Brain pericyte (primary cell): ENCODE measurements around the gene CD6.

ENCODE experiments used
- DNase-seq: peaks from one replicate; pipeline ENCODE4 v3.0.0-alpha.2; 2012; ENCODE audit warnings: low read depth, low spot score

The CD6 gene

DNA sequence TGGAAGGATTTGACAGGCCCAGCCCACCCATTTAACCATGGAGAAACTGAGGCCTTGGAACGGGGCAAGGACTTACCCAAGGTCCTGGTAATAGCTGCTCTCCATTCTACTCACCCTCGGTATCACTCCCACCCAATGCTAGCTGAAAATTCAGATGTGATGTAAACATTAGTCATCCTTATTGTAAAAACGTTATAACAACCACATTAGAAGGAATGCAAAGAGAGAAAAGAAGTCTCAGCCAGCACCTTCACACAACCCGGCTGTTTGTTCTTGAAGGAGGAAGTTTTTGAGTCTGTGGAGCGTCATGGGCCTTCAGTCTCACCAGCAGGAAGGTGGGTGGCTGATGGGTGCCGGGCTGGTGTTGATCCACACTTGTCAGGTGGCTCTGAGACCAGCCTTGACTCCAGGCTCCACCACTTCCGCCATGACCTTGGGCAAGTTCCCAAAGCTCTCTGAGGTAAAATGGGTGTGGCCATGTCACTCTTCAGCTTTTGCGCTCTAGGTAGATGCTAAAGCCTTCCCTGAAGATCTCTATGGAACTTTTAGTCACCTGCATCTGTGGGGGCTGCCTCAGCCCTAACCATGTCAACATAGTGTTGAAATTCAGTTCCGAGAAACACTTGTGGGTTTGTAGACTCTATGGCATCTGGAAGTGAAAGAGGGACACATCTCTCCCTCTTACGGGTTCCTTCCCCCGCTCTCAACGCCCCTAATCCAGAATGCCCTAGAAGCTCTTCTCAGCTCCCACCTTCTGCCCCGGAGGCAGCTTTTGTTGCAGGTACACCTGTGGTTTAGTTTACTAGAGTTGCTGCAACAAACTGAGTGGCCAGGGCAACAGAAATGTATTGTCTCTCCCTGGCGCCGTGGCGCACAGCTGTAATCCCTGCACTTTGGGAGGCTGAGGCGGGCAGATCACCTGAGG, 14.8 kb downstream of the CD6 start:
- DNase-seq, result no peak

GRCh38 chr11:60987577-60988277, 16.2 kb downstream of the CD6 start:
- no peak for DNase-seq

- no peak for DNase-seq
Measured at GRCh38 chr11:60988658-60989057, 17.2 kb downstream of the CD6 start.

DNA sequence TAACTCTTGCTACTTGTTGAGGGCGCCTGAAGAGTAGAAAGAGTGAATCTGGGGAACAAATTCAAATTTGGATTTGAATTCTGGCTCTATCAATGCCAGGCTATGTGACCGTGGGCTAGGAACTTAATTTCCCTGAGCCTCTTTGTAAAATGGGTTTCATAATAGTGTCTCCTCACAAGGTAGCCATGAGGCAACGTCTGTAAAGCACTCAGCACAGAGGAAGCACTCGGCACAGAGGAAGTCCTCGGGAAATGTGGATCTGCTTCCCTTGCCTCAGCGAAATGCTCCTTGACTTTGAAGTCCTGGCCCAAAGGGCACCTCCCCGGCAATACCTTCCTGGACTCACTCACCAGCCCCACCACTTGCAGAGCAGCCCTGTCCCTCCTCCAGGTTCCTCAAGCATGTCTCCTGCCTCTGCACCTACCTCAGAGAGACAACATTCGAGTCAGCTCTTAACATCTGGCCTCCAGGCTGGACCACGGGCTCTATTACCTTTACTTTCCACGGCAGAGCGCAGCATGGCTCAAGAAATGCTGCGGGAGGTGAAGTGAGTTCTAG, 17.7 kb downstream of the CD6 start:
- no peak for DNase-seq

GRCh38 chr11:60991457-60991856, 20.0 kb downstream of the CD6 start:
- DNase-seq, result no peak

- DNase-seq, result no peak
Measured at GRCh38 chr11:60992842-60993409, 21.4 kb downstream of the CD6 start.

DNA sequence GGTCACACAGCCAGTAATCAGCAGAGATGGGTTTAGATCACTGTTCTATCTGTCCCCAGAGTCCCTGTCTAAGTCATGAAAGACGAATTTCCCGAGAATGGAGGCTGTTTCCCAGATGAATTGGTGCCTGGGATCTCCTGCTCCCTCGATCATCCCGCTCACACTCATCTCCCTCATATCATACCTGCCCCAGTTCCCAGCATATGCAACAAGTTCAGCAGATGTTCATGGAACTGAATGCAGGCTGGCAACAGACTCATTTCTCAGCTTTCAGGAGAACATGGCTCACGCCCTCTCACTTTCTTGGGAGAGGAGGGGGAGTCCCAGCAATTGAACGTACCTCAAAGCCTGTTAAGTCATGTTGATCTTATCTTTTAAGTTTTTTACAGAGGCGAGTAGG, 22.1 kb downstream of the CD6 start:
- DNase-seq, result no peak

DNA sequence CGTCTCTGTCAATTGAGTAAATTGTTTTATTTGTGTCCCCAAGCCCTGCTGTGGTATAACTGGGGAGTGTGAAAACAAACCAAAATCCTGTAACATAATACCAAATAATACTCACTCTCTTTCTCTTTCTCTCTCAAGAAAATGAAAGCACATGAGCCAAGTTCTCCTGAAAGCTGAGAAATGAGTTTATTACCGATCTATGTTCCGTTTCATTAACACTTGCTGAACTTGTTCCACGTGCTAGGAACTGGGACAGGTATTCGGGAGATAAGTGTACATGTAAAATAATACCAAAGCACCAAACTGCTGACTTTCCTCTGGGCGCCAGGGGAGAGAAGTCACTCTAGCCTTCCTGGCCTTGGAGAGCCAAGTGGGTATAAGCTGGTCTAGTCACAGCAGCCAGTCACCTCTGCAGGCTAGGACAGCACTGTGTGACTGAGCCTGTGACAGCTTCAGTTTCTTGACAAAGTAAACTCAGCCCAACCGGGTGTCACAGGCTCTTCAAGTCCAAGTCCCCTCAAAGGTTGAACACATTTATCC, 23.1 kb downstream of the CD6 start:
- no peak for DNase-seq

DNA sequence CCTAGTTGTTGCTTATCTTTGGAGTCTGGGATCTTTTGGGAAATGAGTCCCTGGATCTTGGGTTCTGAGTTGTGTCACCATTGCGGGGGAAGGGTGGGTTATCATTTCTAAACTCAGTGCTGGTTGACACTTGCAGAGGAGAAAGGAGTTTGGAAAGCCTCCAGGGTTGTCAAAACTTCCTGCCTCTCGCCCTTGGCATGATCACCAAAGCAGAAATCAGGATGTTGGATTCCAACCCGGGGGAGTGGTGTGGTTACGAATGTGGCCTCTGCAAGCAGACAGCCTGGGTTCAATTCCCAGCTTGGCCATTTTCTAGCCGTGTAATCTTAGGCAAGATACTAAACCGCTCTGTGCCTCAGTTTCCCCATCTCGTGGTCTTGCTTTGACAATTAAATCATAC, 24.3 kb downstream of the CD6 start:
- no peak for DNase-seq

GRCh38 chr11:60996381-60997138, 25.1 kb downstream of the CD6 start:
- DNase-seq, result no peak

DNA sequence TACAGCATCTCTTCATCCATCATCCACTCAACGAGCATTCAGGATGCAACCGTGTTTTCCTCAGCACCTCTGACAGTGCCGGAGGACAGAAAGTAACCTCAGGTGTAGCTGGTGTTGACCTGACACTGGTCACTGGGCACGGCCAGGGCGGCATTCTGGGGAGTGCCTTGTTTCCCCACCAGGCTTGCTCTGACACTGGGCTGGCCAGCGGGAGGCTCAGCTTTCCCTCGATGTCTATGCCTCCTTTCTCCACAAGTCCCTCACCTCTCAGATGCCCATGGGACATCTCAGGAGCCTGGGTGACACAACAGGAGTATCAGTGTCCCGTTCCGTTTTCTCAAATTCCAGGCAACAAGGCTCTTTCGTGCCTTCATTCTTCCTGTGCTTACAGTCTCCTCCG, 28.9 kb downstream of the CD6 start:
- no peak for DNase-seq

DNA sequence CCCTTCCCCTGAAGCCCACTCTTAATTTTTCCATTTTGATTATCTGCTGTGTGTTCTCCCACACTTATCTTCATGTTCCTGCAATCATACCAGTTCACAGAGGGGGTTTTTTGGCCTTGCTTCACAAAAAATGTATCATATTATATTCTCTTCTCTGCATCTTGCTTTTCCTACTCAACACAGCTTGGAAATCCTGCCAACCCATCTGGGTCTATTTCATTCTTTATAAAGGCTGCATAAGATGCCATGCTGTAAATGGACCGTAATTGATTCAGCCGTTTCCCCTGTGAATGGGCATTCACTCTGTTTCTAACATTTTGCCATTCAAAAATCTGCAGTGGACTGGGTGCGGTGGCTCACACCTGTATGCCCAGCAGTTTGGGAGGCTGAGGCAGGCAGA, 30.5 kb downstream of the CD6 start:
- no peak for DNase-seq

GRCh38 chr11:61002598-61002997, 31.1 kb downstream of the CD6 start:
- DNase-seq, result no peak

DNA sequence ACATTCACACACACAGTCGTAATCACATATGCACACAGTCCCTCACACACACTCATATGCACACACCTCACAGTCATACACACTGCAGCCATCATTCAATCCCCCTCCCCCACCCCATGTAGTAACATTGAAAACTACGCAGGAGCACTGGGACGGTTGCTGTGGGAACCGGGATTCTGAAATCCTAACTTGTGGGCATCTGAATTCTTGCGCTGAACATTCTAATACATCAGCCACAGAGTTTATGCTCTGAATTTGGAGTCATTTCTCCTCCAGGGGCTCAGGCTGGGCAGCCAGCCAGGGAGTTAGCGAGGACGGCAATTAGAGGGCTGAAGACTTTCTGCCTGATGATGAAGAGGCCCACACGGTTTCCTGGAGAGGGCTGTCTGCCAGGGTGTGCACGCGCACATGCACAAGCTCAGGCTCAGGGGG, 32.7 kb downstream of the CD6 start:
- no peak for DNase-seq

GRCh38 chr11:61004761-61005181, 33.3 kb downstream of the CD6 start:
- DNase-seq, result no peak

DNA sequence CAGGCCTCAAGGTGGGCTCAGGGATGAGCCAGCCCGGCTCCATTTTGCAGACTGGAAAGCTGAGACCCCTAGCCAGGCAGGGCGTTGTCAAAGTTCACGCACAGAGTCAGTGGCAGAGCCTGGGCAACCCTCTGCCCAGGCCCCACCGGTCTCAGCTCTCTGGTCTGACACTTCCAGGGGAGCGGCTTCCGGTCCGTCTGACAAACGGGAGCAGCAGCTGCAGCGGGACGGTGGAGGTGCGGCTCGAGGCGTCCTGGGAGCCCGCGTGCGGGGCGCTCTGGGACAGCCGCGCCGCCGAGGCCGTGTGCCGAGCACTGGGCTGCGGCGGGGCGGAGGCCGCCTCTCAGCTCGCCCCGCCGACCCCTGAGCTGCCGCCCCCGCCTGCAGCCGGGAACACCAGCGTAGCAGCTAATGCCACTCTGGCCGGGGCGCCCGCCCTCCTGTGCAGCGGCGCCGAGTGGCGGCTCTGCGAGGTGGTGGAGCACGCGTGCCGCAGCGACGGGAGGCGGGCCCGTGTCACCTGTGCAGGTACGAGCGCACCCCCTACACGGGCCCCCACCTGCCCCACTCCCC, 36.0 kb downstream of the CD6 start:
- DNase-seq, result no peak

- DNase-seq, result no peak
Measured at GRCh38 chr11:61007956-61008896, 36.7 kb downstream of the CD6 start.

GRCh38 chr11:61008971-61009370, 37.5 kb downstream of the CD6 start:
- no peak for DNase-seq

- no peak for DNase-seq
Measured at GRCh38 chr11:61009392-61010275, 38.2 kb downstream of the CD6 start.
